Natural killer cell (primary cell): ENCODE data around the gene CPA3. TPM values are rescaled to one million over a fixed set of nuclear protein-coding genes. Genes with fewer than 3 reads are reported as not detected.

ENCODE experiments used
- ATAC-seq, 3 donors: fragments of 150-1000 bp in 2 of 3; fragments of 200-7000 bp in 1 of 3; cut with Tn5 transposase; 1 replicate in 1 of 3; 2 replicates in 2 of 3; pipeline ENCODE4 v1.10.0; 2021; ENCODE audit warnings: mild to moderate bottlenecking in 2 of 3, moderate library complexity in 2 of 3
- DNase-seq, 2 donors: peaks; one replicate each; pipeline versions ENCODE4 v3.0.0 to v3.0.0-alpha.2; 2013 to 2021; ENCODE audit warnings: mixed read lengths in 1 of 2
- H3K27ac ChIP-seq: one replicate; pipeline ENCODE4 v1.5.1; 2013; ENCODE audit warnings: mild to moderate bottlenecking, low read length
- H3K27me3 ChIP-seq: one replicate; pipeline ENCODE4 v1.6.1; 2013; ENCODE audit warnings: low read length; ENCODE audit not compliant: control insufficient read depth, insufficient read depth
- H3K36me3 ChIP-seq: one replicate; pipeline ENCODE4 v1.6.1; 2013; ENCODE audit warnings: low read length; ENCODE audit not compliant: control insufficient read depth, insufficient read depth
- H3K4me1 ChIP-seq: one replicate; pipeline ENCODE4 v1.6.1; 2013; ENCODE audit warnings: low read length; ENCODE audit not compliant: control insufficient read depth, insufficient read depth
- H3K4me3 ChIP-seq: one replicate; pipeline ENCODE4 v1.5.1; 2013; ENCODE audit warnings: low read length
- H3K9me3 ChIP-seq: one replicate; pipeline ENCODE4 v1.6.1; 2013; ENCODE audit warnings: low read length; ENCODE audit not compliant: control insufficient read depth, insufficient read depth
- H3K27ac Mint-ChIP-seq, 2 donors: one replicate each; pipeline ENCODE4 v1.8.0; 2022; ENCODE audit warnings: mild to moderate bottlenecking in 2 of 2, mixed read lengths in 2 of 2, moderate library complexity in 1 of 2
- H3K27me3 Mint-ChIP-seq, 2 donors: one replicate each; pipeline ENCODE4 v1.8.0; 2022; ENCODE audit warnings: low read depth in 2 of 2, mixed read lengths in 2 of 2
- H3K36me3 Mint-ChIP-seq: one replicate; pipeline ENCODE4 v1.8.0; 2022; ENCODE audit warnings: mixed read lengths
- H3K4me1 Mint-ChIP-seq, 2 donors: one replicate each; pipeline ENCODE4 v1.8.0; 2022; ENCODE audit warnings: mixed read lengths in 2 of 2
- H3K4me3 Mint-ChIP-seq: one replicate; pipeline ENCODE4 v1.8.0; 2022; ENCODE audit warnings: mild to moderate bottlenecking, moderate library complexity, mixed read lengths
- H3K9me3 Mint-ChIP-seq, 2 donors: one replicate each; pipeline ENCODE4 v1.8.0; 2022; ENCODE audit warnings: mixed read lengths in 2 of 2
- WGBS: methylation state at CpG from one replicate; pipeline ENCODE4 v1.1.7; 2013; ENCODE audit warnings: missing lambda C conversion rate; ENCODE audit not compliant: insufficient coverage; 5-methylcytosine and 5-hydroxymethylcytosine counted together
- intact Hi-C: fragments of 100-400 bp; cut with micrococcal nuclease; formaldehyde crosslinking; loops from one replicate; pipeline ENCODE4 v1.14.2; 2022
- total RNA-seq, 4 donors: library from RNA; stranded (reverse); fragments of 120-200 nt in 1 of 4; gene quantifications; one replicate each; pipeline versions ENCODE4 v1.2.3 to v1.2.4, GENCODE V29; 2013 to 2022
- TF ChIP-seq, protein P1 (sequence below): fragments of 200-600 bp; IDR thresholded peaks from one replicate; pipeline ENCODE4 v1.8.0; 2022; ENCODE audit warnings: antibody characterized with exemption

Gene CPA3
- total RNA-seq, 3 donors from 2014 or later (not counting 1 experiment from before 2014, with no cell fraction given) = 1.1 to 59.7 TPM; not detected in 1

DNA sequence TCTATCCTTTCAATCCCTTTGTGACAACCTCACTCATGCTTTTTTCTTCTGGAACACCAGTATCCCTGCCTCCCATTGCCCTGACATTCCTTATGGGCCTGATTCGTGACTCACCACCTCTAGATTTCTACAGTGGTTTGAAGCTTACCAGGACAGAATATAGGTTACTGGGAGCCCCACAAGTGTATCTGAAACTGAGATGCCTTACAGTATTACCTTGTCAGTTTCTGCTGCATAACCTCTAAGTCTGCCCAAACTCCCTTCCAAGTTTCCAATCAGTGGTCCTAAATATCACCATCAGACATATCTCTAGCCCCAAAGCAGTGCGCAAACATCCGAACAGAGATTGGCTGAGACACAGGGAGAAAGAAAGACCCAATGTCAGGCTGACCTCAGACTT is 31.9 kb upstream of the CPA3 start:
- no peak for ATAC-seq
- intact Hi-C loops = no loop called here
- Mint-ChIP-seq H3K4me3 (no peak overlapping the region), H3K27ac (no peak overlapping the region), H3K36me3 (no peaks in the 10 kb centered on the region), H3K27me3 (peaks cover 0 to 2% of the 10 kb centered on the region in 2 donors), H3K9me3 (no peaks in the 10 kb centered on the region), H3K4me1 (no peaks in the 10 kb centered on the region)
- no peaks in the 10 kb centered on the region for H3K9me3 ChIP-seq
- no peak for DNase-seq
- no peak overlapping the region for H3K4me3 ChIP-seq
- H3K27ac ChIP-seq = no peak overlapping the region
- WGBS = 92% methylated on average over 3 of the region's 3 CpGs
- H3K4me1 ChIP-seq = no peaks in the 10 kb centered on the region
- no peaks in the 10 kb centered on the region for H3K36me3 ChIP-seq
- TF ChIP-seq, protein P1, sequence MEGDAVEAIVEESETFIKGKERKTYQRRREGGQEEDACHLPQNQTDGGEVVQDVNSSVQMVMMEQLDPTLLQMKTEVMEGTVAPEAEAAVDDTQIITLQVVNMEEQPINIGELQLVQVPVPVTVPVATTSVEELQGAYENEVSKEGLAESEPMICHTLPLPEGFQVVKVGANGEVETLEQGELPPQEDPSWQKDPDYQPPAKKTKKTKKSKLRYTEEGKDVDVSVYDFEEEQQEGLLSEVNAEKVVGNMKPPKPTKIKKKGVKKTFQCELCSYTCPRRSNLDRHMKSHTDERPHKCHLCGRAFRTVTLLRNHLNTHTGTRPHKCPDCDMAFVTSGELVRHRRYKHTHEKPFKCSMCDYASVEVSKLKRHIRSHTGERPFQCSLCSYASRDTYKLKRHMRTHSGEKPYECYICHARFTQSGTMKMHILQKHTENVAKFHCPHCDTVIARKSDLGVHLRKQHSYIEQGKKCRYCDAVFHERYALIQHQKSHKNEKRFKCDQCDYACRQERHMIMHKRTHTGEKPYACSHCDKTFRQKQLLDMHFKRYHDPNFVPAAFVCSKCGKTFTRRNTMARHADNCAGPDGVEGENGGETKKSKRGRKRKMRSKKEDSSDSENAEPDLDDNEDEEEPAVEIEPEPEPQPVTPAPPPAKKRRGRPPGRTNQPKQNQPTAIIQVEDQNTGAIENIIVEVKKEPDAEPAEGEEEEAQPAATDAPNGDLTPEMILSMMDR = no peak
- H3K27me3 ChIP-seq = peaks cover 2% of the 10 kb centered on the region

GRCh38 chr3:148839805-148840204 is 25.3 kb upstream of the CPA3 start:
- Mint-ChIP-seq H3K36me3 (no peaks in the 10 kb centered on the region), H3K9me3 (no peaks in the 10 kb centered on the region), H3K27ac (no peak overlapping the region), H3K27me3 (peaks cover 0 to 5% of the 10 kb centered on the region in 2 donors), H3K4me1 (no peaks in the 10 kb centered on the region), H3K4me3 (no peak overlapping the region)
- Histone ChIP-seq H3K4me3 (no peak overlapping the region), H3K9me3 (no peaks in the 10 kb centered on the region), H3K4me1 (no peaks in the 10 kb centered on the region), H3K27me3 (peaks cover 2% of the 10 kb centered on the region), H3K27ac (no peak overlapping the region), H3K36me3 (no peaks in the 10 kb centered on the region)
- no peak for ATAC-seq
- TF ChIP-seq, protein P1 = no peak
- intact Hi-C loops = no loop called here
- DNase-seq = no peak

GRCh38 chr3:148840451-148840850 is 24.6 kb upstream of the CPA3 start:
- no peaks in the 10 kb centered on the region for H3K27me3 ChIP-seq
- no peak for DNase-seq
- peaks cover 0 to 5% of the 10 kb centered on the region in 2 donors for H3K27me3 Mint-ChIP-seq
- 86% methylated on average over 4 of the region's 4 CpGs for WGBS
- H3K4me1 Mint-ChIP-seq = no peaks in the 10 kb centered on the region
- TF ChIP-seq, protein P1 = no peak
- no peaks in the 10 kb centered on the region for H3K36me3 Mint-ChIP-seq
- intact Hi-C loops = no loop called here
- H3K36me3 ChIP-seq = no peaks in the 10 kb centered on the region
- no peaks in the 10 kb centered on the region for H3K9me3 ChIP-seq
- no peak overlapping the region for H3K27ac Mint-ChIP-seq
- H3K27ac ChIP-seq = no peak overlapping the region
- no peak for ATAC-seq
- no peak overlapping the region for H3K4me3 ChIP-seq
- H3K4me1 ChIP-seq = no peaks in the 10 kb centered on the region
- H3K4me3 Mint-ChIP-seq = no peak overlapping the region
- no peaks in the 10 kb centered on the region for H3K9me3 Mint-ChIP-seq

DNA sequence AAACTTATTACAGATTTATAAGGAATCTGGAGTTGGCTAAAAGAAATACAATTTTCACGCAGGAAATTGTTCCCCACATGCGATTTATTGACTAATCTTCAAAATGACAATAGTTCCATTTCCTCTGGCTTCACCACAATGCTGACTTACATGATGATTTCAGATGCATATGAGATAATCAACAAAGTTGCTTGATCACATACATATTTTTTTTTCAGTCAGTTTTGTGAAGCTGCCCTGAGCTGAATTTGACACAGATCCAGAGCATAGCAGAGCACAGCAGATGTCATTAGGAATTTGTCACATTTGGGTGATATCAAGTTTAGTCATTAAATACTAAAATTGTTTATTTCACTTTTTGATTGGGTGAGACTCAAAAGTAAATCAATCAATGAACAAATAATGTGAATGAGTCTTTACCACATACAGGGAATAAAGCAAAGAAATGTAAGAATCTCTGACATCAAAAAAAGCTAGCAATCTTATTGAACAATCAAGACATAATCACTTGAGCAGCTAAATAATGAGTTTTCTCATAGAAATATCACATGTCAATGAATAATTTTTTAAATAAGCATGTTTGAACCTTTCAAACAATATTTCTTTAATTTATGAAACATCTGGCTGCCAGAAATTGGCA is 19.2 kb upstream of the CPA3 start:
- Mint-ChIP-seq H3K4me3 (no peak overlapping the region), H3K36me3 (no peaks in the 10 kb centered on the region), H3K27ac (no peak overlapping the region), H3K9me3 (no peaks in the 10 kb centered on the region), H3K27me3 (peaks cover 0 to 5% of the 10 kb centered on the region in 2 donors), H3K4me1 (no peaks in the 10 kb centered on the region)
- no peaks in the 10 kb centered on the region for H3K36me3 ChIP-seq
- no peak overlapping the region for H3K27ac ChIP-seq
- H3K27me3 ChIP-seq = no peaks in the 10 kb centered on the region
- no peak overlapping the region for H3K4me3 ChIP-seq
- no peaks in the 10 kb centered on the region for H3K9me3 ChIP-seq
- H3K4me1 ChIP-seq = no peaks in the 10 kb centered on the region
- intact Hi-C loops = no loop called here
- TF ChIP-seq, protein P1 = no peak
- no peak for DNase-seq
- WGBS = 68% methylated on average over 2 of the region's 2 CpGs
- no peak for ATAC-seq
